ENCODE results near the gene PRKAB2.
"Not testable (repeated sequence)": the region's sequence is repeated elsewhere in the genome, so short reads cannot be mapped to it uniquely, and the experiment has no call there.

PRKAB2 gene

GRCh38 chr1:147142886-147143285 lies 29.4 kb downstream of the PRKAB2 start:
- Histone ChIP-seq H3K27me3 (replicated peaks; ENCODE audit: control insufficient read depth, insufficient read depth, low read length) (no peaks in the 10 kb centered on the region), H3K36me3 (ENCODE audit: control insufficient read depth, insufficient read depth, low read length) (no peaks in the 10 kb centered on the region), H3K4me3 (replicated peaks; ENCODE audit: low read depth, low read length) (no peak overlapping the region)
- no peak for TF ChIP-seq CTCF (IDR thresholded peaks at IDR 0.05; ENCODE audit: insufficient read depth, low read length, poor library complexity, severe bottlenecking)
- no peak for DNase-seq (ENCODE audit: extremely low read depth, insufficient read length)

GRCh38 chr1:147130721-147131120 lies 41.5 kb downstream of the PRKAB2 start:
- not testable (repeated sequence) for H3K4me3 ChIP-seq (replicated peaks; ENCODE audit: low read depth, low read length); H3K36me3 ChIP-seq (ENCODE audit: control insufficient read depth, insufficient read depth, low read length); H3K27me3 ChIP-seq (replicated peaks; ENCODE audit: control insufficient read depth, insufficient read depth, low read length); DNase-seq (ENCODE audit: extremely low read depth, insufficient read length)

- H3K4me3 ChIP-seq (replicated peaks; ENCODE audit: low read depth, low read length) = no peak overlapping the region
- H3K27me3 ChIP-seq (replicated peaks; ENCODE audit: control insufficient read depth, insufficient read depth, low read length) = no peaks in the 10 kb centered on the region
- no peak for DNase-seq (ENCODE audit: extremely low read depth, insufficient read length)
- no peaks in the 10 kb centered on the region for H3K36me3 ChIP-seq (ENCODE audit: control insufficient read depth, insufficient read depth, low read length)
- TF ChIP-seq CTCF (IDR thresholded peaks at IDR 0.05; ENCODE audit: insufficient read depth, low read length, poor library complexity, severe bottlenecking) = no peak
Observed at GRCh38 chr1:147129116-147129873, 43.0 kb downstream of the PRKAB2 start.

GRCh38 chr1:147124266-147124665 lies 48.0 kb downstream of the PRKAB2 start:
- H3K27me3 ChIP-seq (replicated peaks; ENCODE audit: control insufficient read depth, insufficient read depth, low read length) = no peaks in the 10 kb centered on the region
- TF ChIP-seq CTCF (IDR thresholded peaks at IDR 0.05; ENCODE audit: insufficient read depth, low read length, poor library complexity, severe bottlenecking) = no peak
- no peak overlapping the region for H3K4me3 ChIP-seq (replicated peaks; ENCODE audit: low read depth, low read length)
- H3K36me3 ChIP-seq (ENCODE audit: control insufficient read depth, insufficient read depth, low read length) = no peaks in the 10 kb centered on the region
- DNase-seq (ENCODE audit: extremely low read depth, insufficient read length) = no peak

GRCh38 chr1:147117109-147117508 lies 55.2 kb downstream of the PRKAB2 start:
- no peak for DNase-seq (ENCODE audit: extremely low read depth, insufficient read length)
- Histone ChIP-seq H3K4me3 (replicated peaks; ENCODE audit: low read depth, low read length) (no peak overlapping the region), H3K36me3 (ENCODE audit: control insufficient read depth, insufficient read depth, low read length) (no peaks in the 10 kb centered on the region), H3K27me3 (replicated peaks; ENCODE audit: control insufficient read depth, insufficient read depth, low read length) (no peaks in the 10 kb centered on the region)
- TF ChIP-seq CTCF (IDR thresholded peaks at IDR 0.05; ENCODE audit: insufficient read depth, low read length, poor library complexity, severe bottlenecking) = no peak

GRCh38 chr1:147115496-147115895 lies 56.8 kb downstream of the PRKAB2 start:
- Histone ChIP-seq H3K27me3 (replicated peaks; ENCODE audit: control insufficient read depth, insufficient read depth, low read length) (no peaks in the 10 kb centered on the region; the same call in 1 of the 2 replicates), H3K36me3 (ENCODE audit: control insufficient read depth, insufficient read depth, low read length) (no peaks in the 10 kb centered on the region), H3K4me3 (replicated peaks; ENCODE audit: low read depth, low read length) (no peak overlapping the region)
- TF ChIP-seq CTCF (IDR thresholded peaks at IDR 0.05; ENCODE audit: insufficient read depth, low read length, poor library complexity, severe bottlenecking) = no peak
- DNase-seq (ENCODE audit: extremely low read depth, insufficient read length) = no peak

GRCh38 chr1:147115079-147115478 lies 57.2 kb downstream of the PRKAB2 start:
- DNase-seq (ENCODE audit: extremely low read depth, insufficient read length); H3K4me3 ChIP-seq (replicated peaks; ENCODE audit: low read depth, low read length); H3K27me3 ChIP-seq (replicated peaks; ENCODE audit: control insufficient read depth, insufficient read depth, low read length): not testable (repeated sequence)

GRCh38 chr1:147114353-147114752 lies 57.9 kb downstream of the PRKAB2 start:
- H3K36me3 ChIP-seq (ENCODE audit: control insufficient read depth, insufficient read depth, low read length); H3K4me3 ChIP-seq (replicated peaks; ENCODE audit: low read depth, low read length); DNase-seq (ENCODE audit: extremely low read depth, insufficient read length); H3K27me3 ChIP-seq (replicated peaks; ENCODE audit: control insufficient read depth, insufficient read depth, low read length): not testable (repeated sequence)

More at GRCh38 chr1:147115079-147115478, 57.2 kb downstream of the PRKAB2 start:
- not testable (repeated sequence) for H3K36me3 ChIP-seq (ENCODE audit: control insufficient read depth, insufficient read depth, low read length)

Data from GM06990 (cell line).